ENCODE results near the gene NRXN3. TPM values are rescaled to one million over a fixed set of nuclear protein-coding genes. Genes with fewer than 3 reads are reported as not detected.

Gene NRXN3
- total and polyA plus RNA-seq, 4 donors, result 0.07 to 1.2 (median 0.23) TPM

GRCh38 chr14:79193689-79194477, 1023.7 kb downstream of the NRXN3 start:
- H3K4me1 ChIP-seq (ENCODE audit: control insufficient read depth in 4 of 4, insufficient read depth in 4 of 4, low read length in 3 of 4), result no peaks in the 10 kb centered on the region
- no peaks in the 10 kb centered on the region for H3K27me3 ChIP-seq (ENCODE audit: control insufficient read depth in 4 of 4, insufficient read depth in 4 of 4, low read length in 3 of 4)
- H3K36me3 ChIP-seq (ENCODE audit: control insufficient read depth in 4 of 4, insufficient read depth in 3 of 4, low read depth in 1 of 4, low read length in 3 of 4), result no peaks in the 10 kb centered on the region
- H3K4me3 ChIP-seq (ENCODE audit: low read depth in 1 of 3, low read length in 3 of 3), result no peak overlapping the region
- TF ChIP-seq GABPA (IDR thresholded peaks at IDR 0.05 in 1 of 2, conservative IDR thresholded peaks at IDR 0.05 in 1 of 2), result no peak
- no peak for TF ChIP-seq TAF1 (conservative IDR thresholded peaks at IDR 0.05)
- no peak for TF ChIP-seq NR2F2 (IDR thresholded peaks at IDR 0.05)
- no peak for TF ChIP-seq ZBTB33 (IDR thresholded peaks at IDR 0.05)
- TF ChIP-seq ATF3 (IDR thresholded peaks at IDR 0.05), result no peak
- TF ChIP-seq JUND (IDR thresholded peaks at IDR 0.05), result no peak
- TF ChIP-seq FOXA1 (IDR thresholded peaks at IDR 0.05), result no peak
- TF ChIP-seq YY1 (IDR thresholded peaks at IDR 0.05), result no peak
- no peak for TF ChIP-seq RXRA (IDR thresholded peaks at IDR 0.05)
- TF ChIP-seq HNF4A (conservative IDR thresholded peaks at IDR 0.05), result no peak
- no peak for TF ChIP-seq EGR1 (IDR thresholded peaks at IDR 0.05; ENCODE audit: low read depth in 2 of 2)
- no peak for DNase-seq (ENCODE audit: low spot score)
- H3K27ac ChIP-seq (ENCODE audit: low read depth in 1 of 2, low read length in 2 of 2), result no peak overlapping the region
- H3K9me3 ChIP-seq (ENCODE audit: control insufficient read depth in 4 of 4, low read length in 3 of 4), result no peaks in the 10 kb centered on the region
- no peak overlapping the region for H3K9ac ChIP-seq (ENCODE audit: low read depth in 1 of 2, low read length in 2 of 2)
- 67% methylated on average over 5 of the region's 5 CpGs for WGBS

- H3K27me3 ChIP-seq (ENCODE audit: control insufficient read depth in 4 of 4, insufficient read depth in 4 of 4, low read length in 3 of 4), result no peaks in the 10 kb centered on the region
- no peak for DNase-seq (ENCODE audit: low spot score)
- H3K9me3 ChIP-seq (ENCODE audit: control insufficient read depth in 4 of 4, low read length in 3 of 4), result no peaks in the 10 kb centered on the region
- TF ChIP-seq NR2F2 (IDR thresholded peaks at IDR 0.05) (no peak), CTCF (IDR thresholded peaks at IDR 0.05; ENCODE audit: low read depth, low read length, missing input control) (no peak), HNF4A (conservative IDR thresholded peaks at IDR 0.05) (no peak), ZBTB33 (IDR thresholded peaks at IDR 0.05) (no peak), FOXA2 (IDR thresholded peaks at IDR 0.05) (no peak), RAD21 (IDR thresholded peaks at IDR 0.05) (no peak)
- no peak overlapping the region for H3K4me3 ChIP-seq (ENCODE audit: low read depth in 1 of 3, low read length in 3 of 3)
- H3K4me1 ChIP-seq (ENCODE audit: control insufficient read depth in 4 of 4, insufficient read depth in 4 of 4, low read length in 3 of 4), result no peaks in the 10 kb centered on the region
- H3K36me3 ChIP-seq (ENCODE audit: control insufficient read depth in 4 of 4, insufficient read depth in 3 of 4, low read depth in 1 of 4, low read length in 3 of 4), result no peaks in the 10 kb centered on the region
- H3K9ac ChIP-seq (ENCODE audit: low read depth in 1 of 2, low read length in 2 of 2), result no peak overlapping the region
- no peak overlapping the region for H3K27ac ChIP-seq (ENCODE audit: low read depth in 1 of 2, low read length in 2 of 2)
- 80% methylated on average over 1 of the region's 1 CpG for WGBS
These were observed 1026.0 kb downstream of the NRXN3 start for GRCh38 chr14:79196216-79196615.
